HEK293 (cell line): Measurements from ENCODE around the gene SLC2A4RG.
A peak's percentile ranks its signal among the peaks of the same experiment; 100 is the strongest.

Source experiments
- CTCF ChIA-PET: fragments of 350-600 bp; formaldehyde crosslinking; extraction: SDS; loops from one replicate; lab custom pipeline; 2021; ENCODE audit warnings: antibody characterized with exemption; lab: Yijun Ruan, JAX
- POLR2A ChIA-PET: fragments of 300-600 bp; formaldehyde crosslinking; extraction: SDS; loops from one replicate; lab custom pipeline; 2020; ENCODE audit warnings: antibody characterized with exemption, inconsistent platforms; lab: Yijun Ruan, JAX
- H3K27ac ChIP-seq: fragments of 200-500 bp; sonication (Bioruptor generic); 2 replicates; pipeline ENCODE4 v1.5.1; 2014; ENCODE audit warnings: low read depth, low read length, control low read depth, inconsistent platforms; ENCODE audit errors: extremely low read depth
- H3K36me3 ChIP-seq, 2 experiments: fragments of 200-500 bp in 1 of 2; sonication (Bioruptor generic) in 1 of 2; 1 replicate in 1 of 2; 2 replicates in 1 of 2; pipeline ENCODE4 v1.5.1; 2014 to 2017; ENCODE audit warnings: inconsistent platforms in 2 of 2, low read length in 2 of 2; ENCODE audit not compliant: control insufficient read depth in 2 of 2, insufficient read depth in 1 of 2
- H3K4me1 ChIP-seq: fragments of 200-500 bp; sonication (Bioruptor generic); 2 replicates; pipeline ENCODE4 v1.5.1; 2014; ENCODE audit warnings: mild to moderate bottlenecking, low read length, inconsistent platforms; ENCODE audit not compliant: control insufficient read depth, insufficient read depth
- H3K4me3 ChIP-seq: 2 replicates; pipeline ENCODE4 v1.5.1; 2011; ENCODE audit warnings: low read depth, mild to moderate bottlenecking, control low read depth, low read length, moderate library complexity
- H3K9me3 ChIP-seq: fragments of 200-500 bp; sonication (Bioruptor generic); 2 replicates; pipeline ENCODE4 v1.5.1; 2014; ENCODE audit warnings: low read depth, low read length, inconsistent platforms; ENCODE audit not compliant: control insufficient read depth, insufficient read depth
- KLF17 ChIP-seq: fragments of 450-650 bp; formaldehyde crosslinking; IDR thresholded peaks from 2 replicates; pipeline ENCODE4 v1.5.1; 2016; ENCODE audit warnings: missing biosample characterization, missing genetic modification characterization
- SP2 ChIP-seq: fragments of 450-650 bp; formaldehyde crosslinking; IDR thresholded peaks from 2 replicates; pipeline ENCODE4 v1.5.1; 2016; ENCODE audit warnings: missing biosample characterization, missing genetic modification characterization
- ZBTB1 ChIP-seq: fragments of 450-650 bp; formaldehyde crosslinking; IDR thresholded peaks from 2 replicates; pipeline ENCODE4 v1.5.1; 2016; ENCODE audit warnings: missing biosample characterization, missing genetic modification characterization
- ZBTB17 ChIP-seq: fragments of 450-650 bp; formaldehyde crosslinking; IDR thresholded peaks from 2 replicates; pipeline ENCODE4 v1.5.1; 2016; ENCODE audit warnings: missing biosample characterization, missing genetic modification characterization
- ZBTB21 ChIP-seq: fragments of 450-650 bp; formaldehyde crosslinking; IDR thresholded peaks from 2 replicates; pipeline ENCODE4 v1.5.1; 2017; ENCODE audit warnings: missing biosample characterization, missing genetic modification characterization
- ZEB2 ChIP-seq: fragments of 450-650 bp; formaldehyde crosslinking; IDR thresholded peaks from 2 replicates; pipeline ENCODE4 v1.5.1; 2016; ENCODE audit warnings: missing biosample characterization, missing genetic modification characterization
- ZNF112 ChIP-seq: fragments of 450-650 bp; formaldehyde crosslinking; IDR thresholded peaks from 2 replicates; pipeline ENCODE4 v1.5.0; 2017; ENCODE audit warnings: missing biosample characterization, missing genetic modification characterization
- ZNF146 ChIP-seq: fragments of 450-650 bp; formaldehyde crosslinking; IDR thresholded peaks from 2 replicates; pipeline ENCODE4 v1.5.1; 2016; ENCODE audit warnings: missing biosample characterization, missing genetic modification characterization
- ZNF354C ChIP-seq: fragments of 450-650 bp; formaldehyde crosslinking; IDR thresholded peaks from 2 replicates; pipeline ENCODE4 v1.5.1; 2016; ENCODE audit warnings: missing biosample characterization, missing genetic modification characterization, low read depth, borderline replicate concordance
- ZNF398 ChIP-seq: fragments of 450-650 bp; formaldehyde crosslinking; IDR thresholded peaks from 2 replicates; pipeline ENCODE4 v1.5.1; 2017; ENCODE audit warnings: missing biosample characterization, missing genetic modification characterization
- ZNF416 ChIP-seq: fragments of 450-650 bp; formaldehyde crosslinking; IDR thresholded peaks from 2 replicates; pipeline ENCODE4 v1.5.1; 2016; ENCODE audit warnings: missing biosample characterization, missing genetic modification characterization
- ZNF521 ChIP-seq: fragments of 450-650 bp; formaldehyde crosslinking; IDR thresholded peaks from 2 replicates; pipeline ENCODE4 v1.5.1; 2017; ENCODE audit warnings: missing biosample characterization, mild to moderate bottlenecking, missing genetic modification characterization
- ZNF555 ChIP-seq: fragments of 450-650 bp; formaldehyde crosslinking; conservative IDR thresholded peaks from 2 replicates; pipeline ENCODE4 v1.5.1; 2017; ENCODE audit warnings: missing biosample characterization, mild to moderate bottlenecking, missing genetic modification characterization, inconsistent platforms
- ZNF777 ChIP-seq: fragments of 450-650 bp; formaldehyde crosslinking; IDR thresholded peaks from 2 replicates; pipeline ENCODE4 v1.5.1; 2017; ENCODE audit warnings: missing biosample characterization, missing genetic modification characterization, borderline replicate concordance
- ZNF785 ChIP-seq: fragments of 450-650 bp; formaldehyde crosslinking; IDR thresholded peaks from 2 replicates; pipeline ENCODE4 v1.5.1; 2016; ENCODE audit warnings: missing biosample characterization, missing genetic modification characterization

SLC2A4RG gene

GRCh38 chr20:63758152-63758551 is 18.6 kb downstream of the SLC2A4RG start:
- CTCF ChIA-PET: no interaction called here
- H3K27ac ChIP-seq: no peak overlapping the region
- POLR2A ChIA-PET: no interaction called here
- H3K36me3 ChIP-seq: no peaks in the 10 kb centered on the region
- TF ChIP-seq ZNF146 (tag by site-specific recombination): no peak
- TF ChIP-seq KLF17 (tag by site-specific recombination): peak; percentile 54; the same call in 1 of the 2 replicates
- TF ChIP-seq SP2 (tag by site-specific recombination): no peak
- H3K4me3 ChIP-seq: no peak overlapping the region
- H3K9me3 ChIP-seq: no peaks in the 10 kb centered on the region
- no peaks in the 10 kb centered on the region for H3K4me1 ChIP-seq

DNA sequence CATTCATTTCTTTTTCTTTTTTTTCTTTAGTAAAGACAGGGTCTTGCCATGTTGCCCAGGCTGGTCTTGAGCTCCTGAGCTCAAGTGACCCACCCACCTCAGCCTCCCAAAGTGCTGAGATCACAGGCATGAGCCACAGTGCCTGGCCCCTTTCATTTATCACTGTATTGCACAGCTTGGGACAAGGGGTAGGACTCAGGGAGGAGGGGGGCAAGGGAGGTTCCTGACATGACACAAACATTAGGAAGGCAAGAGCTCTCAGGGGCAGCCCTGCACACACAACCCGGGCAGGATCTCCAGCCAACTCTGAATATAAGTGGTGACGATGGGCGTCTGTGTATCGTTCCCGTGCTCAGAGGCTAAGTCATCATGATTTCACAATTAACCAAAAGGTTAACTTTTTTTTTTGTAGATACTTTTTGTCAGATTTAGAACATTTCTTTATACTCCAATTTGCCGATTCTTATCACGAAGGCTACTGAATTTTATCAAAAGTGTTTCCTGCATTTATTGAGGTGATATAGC is 19.9 kb downstream of the SLC2A4RG start:
- POLR2A ChIA-PET: no interaction called here
- no peaks in the 10 kb centered on the region for H3K36me3 ChIP-seq
- H3K4me1 ChIP-seq: no peaks in the 10 kb centered on the region
- H3K9me3 ChIP-seq: no peaks in the 10 kb centered on the region
- no peak overlapping the region for H3K4me3 ChIP-seq
- TF ChIP-seq ZNF521 (tag by site-specific recombination) (no peak), ZNF416 (tag by site-specific recombination) (no peak), ZBTB17 (no peak), ZNF785 (no peak), ZNF398 (tag by site-specific recombination) (no peak), ZNF354C (tag by site-specific recombination) (no peak), ZNF112 (tag by site-specific recombination) (no peak), ZBTB1 (tag by site-specific recombination) (no peak), ZNF777 (tag by site-specific recombination) (no peak), ZNF555 (tag by site-specific recombination) (no peak), ZBTB21 (tag by site-specific recombination) (no peak)
- CTCF ChIA-PET: interaction anchor here (0.6 to 1.1 kb wide), 3 partner anchors 14 to 30 kb away, joined by 3 to 5 read pairs (median 4); no protein-coding TSS in a partner anchor
- H3K27ac ChIP-seq: no peak overlapping the region

- Histone ChIP-seq H3K9me3 (no peaks in the 10 kb centered on the region), H3K27ac (no peak overlapping the region), H3K4me3 (no peak overlapping the region), H3K4me1 (no peaks in the 10 kb centered on the region), H3K36me3 (peaks cover 0 to 5% of the 10 kb centered on the region in 2 experiments; a peak in 1 of 3 replicates)
- ChIA-PET POLR2A (no interaction called here), CTCF (interaction anchor here (0.7 kb wide), 1 partner anchor 177 kb away, joined by 4 read pairs; no protein-coding TSS in a partner anchor)
- TF ChIP-seq ZEB2 (tag by site-specific recombination): no peak
Measured at GRCh38 chr20:63765082-63765873, 25.7 kb downstream of the SLC2A4RG start.
